Measurements from ENCODE around the gene CCDC171. TPM values are rescaled to one million over a fixed set of nuclear protein-coding genes. Genes with fewer than 3 reads are reported as not detected.

CCDC171 gene
- total RNA-seq, 4 donors from 2014 or later = 3.2 to 8.3 (median 4.5) TPM

DNA sequence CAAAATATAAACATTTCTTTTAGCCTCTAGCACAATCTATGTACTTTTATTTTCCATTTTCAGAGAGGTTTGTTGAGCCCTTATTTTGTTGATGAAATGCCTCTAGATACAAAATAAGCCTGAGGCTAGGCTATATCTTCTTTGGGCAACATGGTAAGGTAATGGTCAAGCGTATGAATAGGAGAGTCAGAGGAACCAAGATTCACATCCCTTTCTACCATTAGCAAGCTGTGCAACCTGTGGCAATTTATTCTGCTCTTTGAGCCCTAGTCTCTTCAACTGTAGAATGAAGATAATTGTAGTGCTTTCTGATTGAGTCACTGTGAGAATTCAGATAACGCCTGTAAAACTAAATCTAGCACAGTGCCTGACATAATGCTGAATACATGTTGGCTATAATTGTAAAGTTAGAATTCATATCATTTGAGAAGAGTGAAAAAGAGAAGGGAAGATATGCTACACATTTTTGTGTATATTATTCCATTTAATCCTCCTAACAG lies 412.5 kb downstream of the CCDC171 start:
- no peak for TF ChIP-seq POLR2A (IDR thresholded peaks at IDR 0.05)
- TF ChIP-seq, protein P1, sequence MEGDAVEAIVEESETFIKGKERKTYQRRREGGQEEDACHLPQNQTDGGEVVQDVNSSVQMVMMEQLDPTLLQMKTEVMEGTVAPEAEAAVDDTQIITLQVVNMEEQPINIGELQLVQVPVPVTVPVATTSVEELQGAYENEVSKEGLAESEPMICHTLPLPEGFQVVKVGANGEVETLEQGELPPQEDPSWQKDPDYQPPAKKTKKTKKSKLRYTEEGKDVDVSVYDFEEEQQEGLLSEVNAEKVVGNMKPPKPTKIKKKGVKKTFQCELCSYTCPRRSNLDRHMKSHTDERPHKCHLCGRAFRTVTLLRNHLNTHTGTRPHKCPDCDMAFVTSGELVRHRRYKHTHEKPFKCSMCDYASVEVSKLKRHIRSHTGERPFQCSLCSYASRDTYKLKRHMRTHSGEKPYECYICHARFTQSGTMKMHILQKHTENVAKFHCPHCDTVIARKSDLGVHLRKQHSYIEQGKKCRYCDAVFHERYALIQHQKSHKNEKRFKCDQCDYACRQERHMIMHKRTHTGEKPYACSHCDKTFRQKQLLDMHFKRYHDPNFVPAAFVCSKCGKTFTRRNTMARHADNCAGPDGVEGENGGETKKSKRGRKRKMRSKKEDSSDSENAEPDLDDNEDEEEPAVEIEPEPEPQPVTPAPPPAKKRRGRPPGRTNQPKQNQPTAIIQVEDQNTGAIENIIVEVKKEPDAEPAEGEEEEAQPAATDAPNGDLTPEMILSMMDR (IDR thresholded peaks at IDR 0.05) = no peak

DNA sequence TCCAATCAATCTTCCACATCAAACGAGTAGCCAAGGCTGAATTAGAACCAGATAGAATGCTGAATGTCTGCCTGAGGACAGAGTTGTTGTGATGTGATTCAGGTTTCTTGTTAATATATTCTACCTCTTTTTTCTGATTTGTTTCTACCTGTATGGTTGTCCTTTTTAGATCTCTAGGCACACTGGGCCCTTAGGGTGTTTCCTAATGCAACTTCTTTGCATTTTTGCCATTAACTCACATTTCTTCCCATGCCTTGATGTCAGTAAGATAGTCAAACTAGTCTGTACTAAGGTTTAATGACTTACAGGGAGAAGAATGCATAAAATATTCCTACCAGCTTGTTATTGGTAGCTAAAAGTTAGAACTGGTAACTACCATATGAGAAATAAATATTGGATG lies 413.6 kb downstream of the CCDC171 start:
- Histone ChIP-seq H3K9me3 (no peaks in the 10 kb centered on the region), H3K4me1 (no peaks in the 10 kb centered on the region), H3K27me3 (no peaks in the 10 kb centered on the region), H3K27ac (no peak overlapping the region), H3K4me3 (no peak overlapping the region), H3K36me3 (no peaks in the 10 kb centered on the region)
- no peak for DNase-seq
- no peak for TF ChIP-seq POLR2A (IDR thresholded peaks at IDR 0.05)

More for the DNA sequence above, 412.5 kb downstream of the CCDC171 start:
- Histone ChIP-seq H3K27me3 (no peaks in the 10 kb centered on the region), H3K4me1 (no peaks in the 10 kb centered on the region), H3K36me3 (no peaks in the 10 kb centered on the region), H3K4me3 (no peak overlapping the region), H3K27ac (no peak overlapping the region), H3K9me3 (no peaks in the 10 kb centered on the region)
- DNase-seq = no peak

DNA sequence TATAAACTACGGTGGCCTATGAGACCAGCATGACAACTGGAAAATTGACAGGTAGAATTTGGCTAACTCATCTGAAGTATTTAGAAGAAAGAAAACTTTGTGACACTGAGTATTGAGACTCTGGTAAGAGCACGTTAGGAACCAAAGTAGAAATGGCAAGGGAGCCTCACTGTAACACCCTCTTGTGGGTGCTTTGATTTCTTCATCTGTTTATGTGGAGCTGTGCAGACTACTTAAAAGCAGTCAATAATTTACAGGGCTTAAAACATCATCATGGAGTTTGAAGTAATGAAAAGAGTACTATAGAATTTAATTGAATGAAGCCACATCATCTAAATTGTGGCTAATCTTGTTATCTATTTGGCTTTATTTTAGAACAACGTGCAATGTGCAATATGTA lies 414.2 kb downstream of the CCDC171 start:
- no peaks in the 10 kb centered on the region for H3K4me1 ChIP-seq
- H3K27ac ChIP-seq = no peak overlapping the region
- H3K27me3 ChIP-seq = no peaks in the 10 kb centered on the region
- no peaks in the 10 kb centered on the region for H3K9me3 ChIP-seq
- no peak for TF ChIP-seq POLR2A (IDR thresholded peaks at IDR 0.05)
- TF ChIP-seq, protein P1 (IDR thresholded peaks at IDR 0.05) = no peak
- no peak for DNase-seq
- no peaks in the 10 kb centered on the region for H3K36me3 ChIP-seq
- no peak overlapping the region for H3K4me3 ChIP-seq

DNA sequence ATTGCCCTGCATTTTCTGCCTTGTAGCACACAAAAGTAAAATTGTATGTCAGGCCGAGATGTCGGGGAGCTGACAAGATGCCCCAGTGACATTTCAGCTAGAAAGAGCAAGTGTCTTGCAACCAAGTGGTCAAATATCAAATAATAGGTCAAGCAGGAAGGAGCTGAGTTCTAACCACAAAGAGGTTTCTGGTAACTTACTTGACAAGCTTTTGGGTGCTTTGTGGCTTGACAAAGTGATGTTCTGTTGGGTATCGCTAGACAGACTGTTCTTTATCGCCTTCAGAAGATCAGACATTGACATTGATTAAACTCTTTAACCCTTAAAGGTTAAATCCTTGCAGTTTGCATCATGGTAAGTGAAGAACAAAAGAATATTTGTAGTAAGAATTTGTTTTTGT lies 419.9 kb downstream of the CCDC171 start:
- Histone ChIP-seq H3K27ac (no peak overlapping the region), H3K27me3 (no peaks in the 10 kb centered on the region), H3K4me3 (no peak overlapping the region), H3K36me3 (no peaks in the 10 kb centered on the region), H3K9me3 (no peaks in the 10 kb centered on the region), H3K4me1 (no peaks in the 10 kb centered on the region)
- TF ChIP-seq, protein P1 (IDR thresholded peaks at IDR 0.05) = no peak
- TF ChIP-seq POLR2A (IDR thresholded peaks at IDR 0.05) = no peak
- no peak for DNase-seq

DNA sequence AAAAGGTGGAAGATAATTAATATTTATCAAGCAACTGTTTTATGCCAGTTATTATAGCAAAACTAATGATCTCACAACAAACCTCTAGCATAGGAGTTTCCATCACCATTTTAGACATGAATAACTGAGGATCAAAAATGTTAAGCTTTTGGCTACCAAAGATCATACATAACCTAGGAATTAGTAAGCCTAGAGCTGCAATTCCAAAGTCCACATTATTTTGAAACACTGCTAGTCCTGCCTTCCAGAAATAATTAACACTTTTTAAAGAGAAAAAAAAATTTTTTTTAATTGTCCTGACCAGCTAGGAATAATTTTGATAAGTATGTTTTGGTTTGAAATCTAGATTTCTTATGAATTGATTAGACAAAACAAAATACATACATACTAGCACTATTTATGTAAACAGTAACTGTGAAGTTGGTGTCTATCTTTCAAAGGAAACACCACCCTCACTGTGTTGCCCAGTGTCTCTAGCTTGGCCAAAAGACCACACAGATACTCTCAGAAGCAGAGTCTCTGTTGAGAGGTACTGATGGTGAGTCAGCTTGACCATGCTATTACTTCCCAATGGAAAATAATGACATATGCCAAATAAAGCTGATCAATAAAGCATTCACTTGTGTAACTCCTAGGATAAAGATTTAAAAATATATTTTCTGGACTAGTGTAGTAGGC lies 422.4 kb downstream of the CCDC171 start:
- Histone ChIP-seq H3K4me3 (no peak overlapping the region), H3K27me3 (no peaks in the 10 kb centered on the region), H3K27ac (no peak overlapping the region), H3K36me3 (no peaks in the 10 kb centered on the region), H3K4me1 (no peaks in the 10 kb centered on the region), H3K9me3 (no peaks in the 10 kb centered on the region)
- no peak for DNase-seq
- TF ChIP-seq POLR2A (IDR thresholded peaks at IDR 0.05) = no peak
- TF ChIP-seq, protein P1 (IDR thresholded peaks at IDR 0.05) = no peak

DNA sequence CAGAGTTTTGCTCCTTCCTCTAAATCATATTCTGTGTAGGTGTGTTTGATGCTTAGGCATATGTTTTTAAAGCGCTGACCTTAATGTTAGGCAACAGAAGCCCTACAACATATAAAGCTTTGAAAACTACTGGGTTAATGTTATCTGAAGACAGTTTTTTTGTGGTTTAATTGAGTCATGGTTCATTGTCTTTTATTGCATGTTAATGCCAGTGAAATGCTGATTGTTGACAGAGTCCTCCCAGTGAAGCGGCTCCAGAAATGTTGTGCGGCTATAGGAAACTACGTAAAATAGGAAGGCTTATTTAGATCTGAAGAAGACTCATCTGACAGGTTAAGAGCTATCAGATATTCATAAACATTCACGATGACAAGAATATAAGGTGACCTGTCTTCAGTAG lies 424.6 kb downstream of the CCDC171 start:
- Histone ChIP-seq H3K4me1 (no peaks in the 10 kb centered on the region), H3K9me3 (no peaks in the 10 kb centered on the region), H3K27ac (no peak overlapping the region), H3K4me3 (no peak overlapping the region), H3K27me3 (no peaks in the 10 kb centered on the region), H3K36me3 (no peaks in the 10 kb centered on the region)
- TF ChIP-seq, protein P1 (IDR thresholded peaks at IDR 0.05) = no peak
- TF ChIP-seq POLR2A (IDR thresholded peaks at IDR 0.05) = no peak
- no peak for DNase-seq

Data from Peyer's patch (tissue), 4 donors.